Dedifferentiated amniotic fluid mesenchymal stem cell (primary cell): ENCODE results near the gene ACIN1.
A peak's percentile ranks its signal among the peaks of the same experiment; 100 is the strongest.

Source experiments
- DNase-seq: peaks from one replicate; pipeline ENCODE4 v3.0.0-alpha.2; 2016; ENCODE audit errors: extremely low spot score

Gene ACIN1

DNA sequence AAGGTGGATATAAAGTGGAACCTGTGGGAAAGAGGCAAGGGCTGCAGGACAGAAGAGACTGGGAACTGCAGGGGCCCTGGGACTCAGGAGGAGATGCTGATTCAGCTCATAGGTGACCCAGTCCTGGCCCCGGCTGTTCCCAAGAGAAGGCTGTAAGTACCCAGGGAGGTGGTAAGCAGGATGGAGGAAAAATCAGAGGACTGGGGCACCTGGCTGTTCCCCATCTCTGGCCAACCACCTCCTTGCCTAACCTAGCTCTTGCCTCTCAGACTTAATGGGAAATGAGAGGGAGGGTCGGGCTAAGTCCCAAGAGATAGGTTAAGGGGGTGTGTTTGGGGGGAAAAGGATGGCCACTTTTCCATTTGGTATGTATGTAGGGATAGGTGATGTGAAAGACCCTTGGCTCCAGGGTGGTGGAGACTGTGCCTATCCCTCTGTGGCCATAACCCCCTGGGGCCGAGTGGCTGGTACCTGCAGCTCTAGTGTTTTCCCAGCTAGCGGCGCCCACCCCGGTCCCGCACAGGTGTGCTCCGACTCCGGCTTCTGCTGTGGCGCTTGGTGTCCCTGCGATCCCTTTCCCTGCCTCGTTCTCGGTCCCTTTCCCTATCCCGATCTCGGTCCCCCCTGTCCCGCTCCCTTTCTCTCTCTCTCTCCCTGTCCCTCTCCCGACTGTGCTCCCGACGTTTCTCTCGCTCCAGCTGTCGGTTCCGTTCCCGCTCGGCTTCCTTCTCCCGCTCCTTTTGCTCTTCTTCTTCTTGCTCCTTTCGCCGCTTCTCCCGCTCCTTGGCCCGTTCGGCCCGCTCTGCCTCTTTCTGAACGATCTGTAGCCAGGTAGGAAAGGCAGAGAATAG lies 36.1 kb downstream of the ACIN1 start:
- no peak for DNase-seq

- DNase-seq = peak; percentile 81
Measured at GRCh38 chr14:23057757-23058653, 36.9 kb downstream of the ACIN1 start.

GRCh38 chr14:23056956-23057756 lies 37.8 kb downstream of the ACIN1 start, which contains the start of gene CDH24:
Gene CDH24, minus strand, starts transcription at chr14:23057520. Its CDS starts 1,787 bp downstream, at chr14:23055733.
- no peak for DNase-seq

- DNase-seq = no peak
Measured at GRCh38 chr14:23056145-23056955, 38.6 kb downstream of the ACIN1 start.

GRCh38 chr14:23055621-23056144 lies 39.3 kb downstream of the ACIN1 start:
- DNase-seq = no peak

- DNase-seq = no peak
Measured at GRCh38 chr14:23055147-23055550, 39.8 kb downstream of the ACIN1 start.

- no peak for DNase-seq
Measured at GRCh38 chr14:23054000-23054811, 40.7 kb downstream of the ACIN1 start.

- no peak for DNase-seq
Measured at GRCh38 chr14:23053426-23053825, 41.5 kb downstream of the ACIN1 start.

- DNase-seq = no peak
Measured at GRCh38 chr14:23052671-23053070, 42.3 kb downstream of the ACIN1 start.

GRCh38 chr14:23052182-23052623 lies 42.7 kb downstream of the ACIN1 start:
- no peak for DNase-seq

- DNase-seq = no peak
Measured at GRCh38 chr14:23051141-23052057, 43.5 kb downstream of the ACIN1 start.

DNA sequence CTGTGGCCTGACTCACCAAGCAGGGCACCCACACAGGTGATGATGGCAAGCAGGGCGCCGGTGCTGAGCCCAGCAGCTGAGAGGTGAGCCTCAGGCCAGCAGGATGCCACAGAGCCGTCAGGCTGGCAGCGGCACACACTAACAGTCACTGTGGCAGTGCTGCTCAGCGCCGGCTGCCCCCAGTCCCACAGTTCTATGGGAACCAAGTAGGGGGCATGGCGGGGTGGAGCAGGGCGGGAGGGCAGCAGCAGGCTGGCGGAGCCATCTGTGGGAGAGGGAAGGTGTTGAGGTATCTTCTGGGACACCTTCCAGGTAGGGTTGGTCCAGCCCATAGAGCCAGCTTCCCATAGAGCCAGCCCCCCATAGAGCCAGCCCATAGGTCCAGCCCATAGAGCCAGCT lies 45.9 kb downstream of the ACIN1 start:
- DNase-seq = no peak

DNA sequence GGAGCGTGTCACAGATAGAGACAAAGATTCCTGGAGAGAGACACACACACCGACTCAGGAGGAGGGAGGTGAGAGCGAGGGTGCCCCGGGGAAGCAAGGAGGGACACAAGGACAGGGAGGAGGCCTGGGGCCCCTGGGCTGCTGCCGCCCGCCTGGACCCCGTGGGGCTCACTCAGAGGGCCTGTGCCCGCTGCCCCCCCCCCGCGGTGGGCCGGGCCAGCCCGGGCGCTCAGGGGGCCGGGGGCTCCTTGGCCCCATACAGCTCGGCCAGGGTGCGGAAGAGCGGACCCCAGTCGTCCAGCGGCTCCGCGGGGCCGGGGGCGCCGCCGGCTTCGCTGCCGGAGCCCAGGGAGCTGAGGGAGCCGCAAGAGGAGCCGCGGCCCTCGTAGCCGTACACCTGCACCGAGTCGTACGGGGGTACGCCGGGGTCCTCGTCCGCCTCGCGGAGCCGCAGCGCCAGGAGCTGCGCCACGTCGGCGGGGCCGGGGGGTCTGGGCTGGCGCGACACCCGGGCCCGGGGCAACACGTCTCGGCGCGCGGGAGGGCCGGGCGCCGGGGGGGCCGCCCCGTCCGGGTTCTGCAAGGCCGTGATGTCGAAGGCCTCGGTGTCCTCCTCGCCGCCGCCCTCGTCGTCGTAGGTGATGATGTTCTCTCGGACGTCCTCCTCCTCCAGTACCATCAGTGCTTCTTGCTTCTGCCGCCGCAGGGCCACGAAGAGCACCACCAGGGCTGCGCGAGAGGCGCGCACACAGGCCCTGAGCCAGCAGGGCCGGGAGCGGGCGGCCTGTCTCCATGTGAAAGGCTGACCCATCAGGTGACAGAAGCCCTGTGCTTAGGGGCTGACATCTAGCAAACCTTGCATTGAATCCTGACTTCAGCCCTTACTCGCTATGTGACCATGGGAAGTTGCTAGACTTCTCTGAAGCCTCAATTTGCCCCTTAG lies 46.9 kb downstream of the ACIN1 start:
- DNase-seq = no peak

DNA sequence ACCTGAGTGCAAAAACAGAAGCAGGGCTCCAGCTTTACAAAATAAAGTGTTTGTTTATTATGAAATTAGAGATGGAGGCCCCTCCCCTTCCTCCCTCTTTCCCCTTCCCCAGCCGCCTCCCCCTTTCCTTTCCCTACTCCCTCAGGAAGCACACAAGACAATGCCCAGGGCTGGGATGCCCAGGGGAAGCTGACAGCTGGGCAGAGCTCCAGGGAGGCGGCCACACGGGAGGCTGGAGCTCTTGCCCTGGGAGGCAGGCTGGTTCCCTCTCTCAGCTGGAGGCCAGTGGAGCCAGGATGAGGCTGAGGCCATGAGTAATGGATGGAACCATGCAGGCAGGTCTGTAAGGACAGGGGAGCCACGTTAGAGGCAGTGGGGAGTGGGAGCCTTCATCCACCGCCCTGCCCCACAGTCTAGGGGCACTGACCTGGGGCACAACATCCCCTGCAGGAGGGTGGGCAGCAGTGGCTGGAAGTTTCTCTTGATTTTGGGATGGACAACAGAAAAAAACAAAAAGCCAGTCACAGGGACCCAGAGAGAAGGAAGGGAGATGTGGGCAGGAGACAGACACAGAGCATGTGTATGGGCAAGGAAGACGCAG lies 47.8 kb downstream of the ACIN1 start:
- no peak for DNase-seq

- DNase-seq = no peak
Measured at GRCh38 chr14:23045419-23046357, 49.2 kb downstream of the ACIN1 start.

- DNase-seq = no peak
Measured at GRCh38 chr14:23044840-23045239, 50.1 kb downstream of the ACIN1 start.
